AG10803 (cell line): Measurements from ENCODE around the gene OR51B5.
A peak's percentile ranks its signal among the peaks of the same experiment; 100 is the strongest.
"Not testable (repeated sequence)": the region's sequence is repeated elsewhere in the genome, so short reads cannot be mapped to it uniquely, and the experiment has no call there.

Source experiments
- DNase-seq: peaks from one replicate; pipeline ENCODE4 v3.0.0; 2010; ENCODE audit warnings: low read depth
- H3K4me3 ChIP-seq: 2 replicates; pipeline ENCODE4 v1.5.1; 2011; ENCODE audit warnings: mild to moderate bottlenecking, low read length, control low read depth
- CTCF ChIP-seq: conservative IDR thresholded peaks from 2 replicates; pipeline ENCODE4 v1.5.1; 2011; ENCODE audit warnings: mild to moderate bottlenecking, low read length, control low read depth, inconsistent platforms

OR51B5 gene

GRCh38 chr11:5335170-5335569, 8.2 kb downstream of the OR51B5 start:
- H3K4me3 ChIP-seq: no peak overlapping the region
- DNase-seq: no peak
- no peak for TF ChIP-seq CTCF

- no peak for TF ChIP-seq CTCF
- no peak for DNase-seq
- H3K4me3 ChIP-seq: no peak within 1 kb of the TSS
These were observed 19.1 kb downstream of the OR51B5 start, which contains the start of gene OR51B2 for GRCh38 chr11:5324197-5324596. OR51B2 (minus strand) TSS chr11:5324297; CDS start chr11:5324297, 0 bp downstream.

- H3K4me3 ChIP-seq: no peak overlapping the region
- no peak; the same call in 1 of the 2 replicates for TF ChIP-seq CTCF
- no peak for DNase-seq
These were observed 26.0 kb downstream of the OR51B5 start for GRCh38 chr11:5317292-5317691.

- peak; percentile 34 for DNase-seq
- H3K4me3 ChIP-seq: not testable (repeated sequence)
These were observed 29.8 kb downstream of the OR51B5 start for GRCh38 chr11:5313326-5314023.

- DNase-seq: no peak
- no peak for TF ChIP-seq CTCF
- H3K4me3 ChIP-seq: no peak overlapping the region
These were observed 32.9 kb downstream of the OR51B5 start for GRCh38 chr11:5310423-5310822.

- no peak for DNase-seq
- no peak overlapping the region for H3K4me3 ChIP-seq
- no peak for TF ChIP-seq CTCF
These were observed 35.9 kb downstream of the OR51B5 start for GRCh38 chr11:5307256-5308019.

- DNase-seq: peak; percentile 18
- TF ChIP-seq CTCF: no peak
- no peak overlapping the region for H3K4me3 ChIP-seq
These were observed 39.3 kb downstream of the OR51B5 start for GRCh38 chr11:5304046-5304445.
